Mesangial cell (primary cell): ENCODE measurements around the gene AQP12B. TPM values are rescaled to one million over a fixed set of nuclear protein-coding genes. Genes with fewer than 3 reads are reported as not detected.

Experiments
- total RNA-seq: library from RNA; depleted of rRNA; stranded (reverse); fragments of >200 nt; gene quantifications from 2 replicates; pipeline ENCODE4 v1.2.3, GENCODE V29; 2015

The AQP12B gene
- total RNA-seq, result not detected in 2 replicates

GRCh38 chr2:240682431-240683224 lies at the start of gene AQP12B:
AQP12B (minus strand) TSS chr2:240682885; CDS start chr2:240682837, 48 bp downstream.

GRCh38 chr2:240691631-240692420 lies 9.1 kb upstream of the AQP12B start, which contains the start of gene AQP12A:
AQP12A (plus strand) TSS chr2:240691866; CDS start chr2:240691914, 48 bp downstream.

Other genes starting within 250 kb of the AQP12B start
- gene GPC1, start 247.2 kb downstream of the AQP12B start, total RNA-seq, result 86.0 and 158 TPM in 2 replicates
- gene ANKMY1, start 124.9 kb downstream of the AQP12B start, total RNA-seq, result 5.7 and 7.4 TPM in 2 replicates
- gene DUSP28, start 122.5 kb downstream of the AQP12B start, total RNA-seq, result 2.4 and 6.6 TPM in 2 replicates
- 94.2 and 168 TPM in 2 replicates for gene RNPEPL1, start 114.4 kb downstream of the AQP12B start, total RNA-seq
- gene CAPN10, start 96.2 kb downstream of the AQP12B start, total RNA-seq, result 29.0 and 29.8 TPM in 2 replicates
- gene GPR35, start 57.4 kb downstream of the AQP12B start, total RNA-seq, result 0.25 and 0.33 TPM in 2 replicates
- gene AQP12A, start 9.0 kb upstream of the AQP12B start, total RNA-seq, result not detected in 2 replicates
- 2.6 and 4.9 TPM in 2 replicates for gene KIF1A, start 137.3 kb upstream of the AQP12B start, total RNA-seq
- not detected in 2 replicates for gene AGXT, start 185.9 kb upstream of the AQP12B start, total RNA-seq
- gene MAB21L4, start 213.3 kb upstream of the AQP12B start, total RNA-seq, result not detected in 2 replicates
- gene CROCC2, start 223.5 kb upstream of the AQP12B start, total RNA-seq, result not detected in 2 replicates